HEK293T (cell line): ENCODE measurements around the gene CELA2A.

ENCODE experiments used
- BHLHE40 ChIP-seq: fragments of 450-650 bp; IDR thresholded peaks from 2 replicates; pipeline ENCODE4 v1.6.1; 2016; ENCODE audit warnings: mild to moderate bottlenecking, moderate library complexity, borderline replicate concordance
- FOXA1 ChIP-seq: fragments of 450-650 bp; IDR thresholded peaks from 2 replicates; pipeline ENCODE4 v1.6.1; 2016; ENCODE audit warnings: mild to moderate bottlenecking
- LEF1 ChIP-seq: fragments of 450-650 bp; IDR thresholded peaks from 2 replicates; pipeline ENCODE4 v1.6.1; 2017; ENCODE audit warnings: mild to moderate bottlenecking, borderline replicate concordance
- SP1 ChIP-seq: fragments of 450-650 bp; IDR thresholded peaks from 2 replicates; pipeline ENCODE4 v1.6.1; 2017
- SUZ12 ChIP-seq: fragments of 450-650 bp; IDR thresholded peaks from 2 replicates; pipeline ENCODE4 v1.6.1; 2016; ENCODE audit warnings: mild to moderate bottlenecking

GRCh38 chr1:15409388-15410222 is 46.9 kb upstream of the CELA2A start, which contains the start of gene EFHD2:
- TF ChIP-seq SP1 (no peak), LEF1 (no peak), SUZ12 (no peak), FOXA1 (no peak), BHLHE40 (no peak)
